NCI-H2196 treated with DMSO at 0.1 percent for 48 hours (cell line): ENCODE measurements around the gene TPD52L1.
"Not testable (repeated sequence)": the region's sequence is repeated elsewhere in the genome, so short reads cannot be mapped to it uniquely, and the experiment has no call there.

Source experiments
- DNase-seq: peaks from one replicate; lab custom pipeline; 2025; ENCODE audit not compliant: unreplicated experiment; lab: John Stamatoyannopoulos, UW

TPD52L1 gene

GRCh38 chr6:125140808-125141207 lies 12.8 kb upstream of the TPD52L1 start:
- no peak for DNase-seq

- DNase-seq: no peak
These were observed 11.0 kb upstream of the TPD52L1 start for GRCh38 chr6:125142618-125143017.

- no peak for DNase-seq
These were observed 8.8 kb upstream of the TPD52L1 start for GRCh38 chr6:125144822-125145221.

GRCh38 chr6:125149256-125150144 lies 4.1 kb upstream of the TPD52L1 start:
- no peak for DNase-seq

- no peak for DNase-seq
These were observed 1.9 kb upstream of the TPD52L1 start for GRCh38 chr6:125151700-125152099.

- no peak for DNase-seq
These were observed 666 bp downstream of the TPD52L1 start for GRCh38 chr6:125154118-125154760.

- DNase-seq: no peak
These were observed 1.2 kb downstream of the TPD52L1 start for GRCh38 chr6:125154761-125155135.

- DNase-seq: no peak
These were observed 1.8 kb downstream of the TPD52L1 start for GRCh38 chr6:125155344-125155743.

- no peak for DNase-seq
These were observed 2.9 kb downstream of the TPD52L1 start for GRCh38 chr6:125156496-125156895.

- no peak for DNase-seq
These were observed 3.7 kb downstream of the TPD52L1 start for GRCh38 chr6:125157280-125157679.

- DNase-seq: no peak
These were observed 4.2 kb downstream of the TPD52L1 start for GRCh38 chr6:125157725-125158124.

GRCh38 chr6:125163339-125163738 lies 9.8 kb downstream of the TPD52L1 start:
- not testable (repeated sequence) for DNase-seq

GRCh38 chr6:125163811-125164210 lies 10.2 kb downstream of the TPD52L1 start:
- no peak for DNase-seq

- no peak for DNase-seq
These were observed 11.1 kb downstream of the TPD52L1 start for GRCh38 chr6:125164696-125165095.

GRCh38 chr6:125165256-125165655 lies 11.7 kb downstream of the TPD52L1 start:
- DNase-seq: no peak

- no peak for DNase-seq
These were observed 12.2 kb downstream of the TPD52L1 start for GRCh38 chr6:125165776-125166175.

GRCh38 chr6:125166711-125167110 lies 13.1 kb downstream of the TPD52L1 start:
- no peak for DNase-seq

- no peak for DNase-seq
These were observed 14.0 kb downstream of the TPD52L1 start for GRCh38 chr6:125167579-125167978.

GRCh38 chr6:125169058-125169457 lies 15.5 kb downstream of the TPD52L1 start:
- no peak for DNase-seq

GRCh38 chr6:125169522-125169921 lies 15.9 kb downstream of the TPD52L1 start:
- DNase-seq: no peak

- no peak for DNase-seq
These were observed 16.8 kb downstream of the TPD52L1 start for GRCh38 chr6:125170376-125170775.

- DNase-seq: no peak
These were observed 19.9 kb downstream of the TPD52L1 start for GRCh38 chr6:125173341-125174095.
